Psoas muscle (tissue), 8 donors: ENCODE data around the gene SLC24A3. TPM values are rescaled to one million over a fixed set of nuclear protein-coding genes. Genes with fewer than 3 reads are reported as not detected.
A peak's percentile ranks its signal among the peaks of the same experiment; 100 is the strongest.

Experiments used
- ATAC-seq, 4 donors: fragments of 200-7000 bp; cut with Tn5 transposase; one replicate each; pipeline ENCODE4 v1.9.1; 2020; ENCODE audit warnings: moderate library complexity in 3 of 4, mild to moderate bottlenecking in 2 of 4
- DNase-seq, 2 donors: peaks; one replicate each; pipeline ENCODE4 v3.0.0-alpha.2; 2020
- H3K27ac ChIP-seq: fragments of 200-600 bp; one replicate; pipeline ENCODE4 v1.8.0; 2022
- H3K27me3 ChIP-seq, 3 donors: fragments of 200-600 bp in 1 of 3; one replicate each; pipeline versions ENCODE4 v1.6.1 to v1.8.0; 2013 to 2022; ENCODE audit warnings: low read length in 2 of 3, mild to moderate bottlenecking in 2 of 3, moderate library complexity in 1 of 3; ENCODE audit not compliant: insufficient read depth in 3 of 3
- H3K36me3 ChIP-seq, 2 donors: fragments of 200-600 bp in 1 of 2; one replicate each; pipeline versions ENCODE4 v1.6.1 to v1.8.0; 2013 to 2022; ENCODE audit warnings: low read depth in 1 of 2, mild to moderate bottlenecking in 1 of 2, moderate library complexity in 1 of 2; ENCODE audit not compliant: insufficient read depth in 1 of 2
- H3K4me1 ChIP-seq: fragments of 200-600 bp; one replicate; pipeline ENCODE4 v1.8.0; 2022
- H3K4me3 ChIP-seq: fragments of 200-600 bp; one replicate; pipeline ENCODE4 v1.8.0; 2022; ENCODE audit warnings: mild to moderate bottlenecking
- H3K9me3 ChIP-seq: fragments of 200-600 bp; one replicate; pipeline ENCODE4 v1.8.0; 2022
- WGBS, 3 donors: extraction: QIAGEN DNeasy Blood & Tissue Kit; methylation state at CpG; one replicate each; pipeline versions ENCODE4 v1.1.6 to v1.1.7; 2013; 5-methylcytosine and 5-hydroxymethylcytosine counted together
- intact Hi-C, 2 donors: fragments of 100-400 bp; cut with DNase I; formaldehyde crosslinking; loops; one replicate each; pipeline versions ENCODE4 v1.11.0 to v1.14.2; 2022
- polyA plus RNA-seq, 3 donors: library from polyadenylated mRNA; stranded (reverse); fragments of 200-250 nt; gene quantifications; one replicate each; pipeline ENCODE4 v1.2.3, GENCODE V29; 2013
- total RNA-seq, 4 donors: library from RNA; stranded (reverse); fragmentation: NEBNext Ultra II Directional in 2 of 4; extraction: Animal tissue kit (Norgen Biotek cat#: 25700) in 2 of 4; gene quantifications; one replicate each; pipeline versions ENCODE4 v1.2.1 to v1.2.4, GENCODE V29; 2021 to 2023
- TF ChIP-seq, protein P1 (sequence below): fragments of 200-600 bp; IDR thresholded peaks from one replicate; pipeline ENCODE4 v1.8.0; 2022; ENCODE audit warnings: antibody characterized with exemption
- donor health status: healthy with polysubstance abuse.
- donor health status: DM: no; HTN: no; CAD: no; lungs with moderate emphysema.
- donor health status: Bipolar disorder and iron deficiency.
- donor health status: healthy.
- donor health status: DM: yes; HTN: yes; CAD: no.
- donor health status: DM: no; HTN: no; CAD: no.
- donor health status: DM: no; HTN: no; CAD: no.
- donor health status: DM: yes; HTN: yes; CAD: no.

SLC24A3 gene
- total and polyA plus RNA-seq, 7 donors: 3.0 to 24.4 (median 8.2) TPM

DNA sequence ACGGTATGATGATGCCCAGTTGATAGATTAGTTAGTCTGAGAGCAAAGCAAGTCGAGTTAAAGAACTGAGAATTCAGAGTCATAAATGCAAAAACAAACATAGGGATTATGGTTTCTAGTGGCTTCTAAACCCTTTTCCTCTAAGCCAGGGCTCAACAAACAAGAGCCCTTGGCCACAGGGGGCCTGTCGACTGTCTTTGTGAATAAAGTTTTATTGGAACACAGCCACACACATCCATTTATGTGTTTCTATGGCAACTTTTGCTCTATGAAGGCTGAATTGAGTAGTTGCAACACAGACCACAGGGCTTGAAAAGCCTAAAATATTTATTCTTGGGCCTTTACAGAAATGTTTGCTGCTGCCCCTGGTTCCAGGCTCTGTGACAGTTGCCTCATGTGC, 76.2 kb downstream of the SLC24A3 start:
- no peaks in the 10 kb centered on the region for H3K36me3 ChIP-seq
- no peak overlapping the region for H3K27ac ChIP-seq
- no peaks in the 10 kb centered on the region for H3K9me3 ChIP-seq
- ATAC-seq (no peak), DNase-seq (no peak)
- intact Hi-C loops: no loop called here
- H3K4me1 ChIP-seq: peaks cover 17% of the 10 kb centered on the region
- no peak overlapping the region for H3K4me3 ChIP-seq
- WGBS, 3 donors: 70 to 76% (median 74%) methylated on average over 3 of the region's 3 CpGs
- TF ChIP-seq, protein P1, sequence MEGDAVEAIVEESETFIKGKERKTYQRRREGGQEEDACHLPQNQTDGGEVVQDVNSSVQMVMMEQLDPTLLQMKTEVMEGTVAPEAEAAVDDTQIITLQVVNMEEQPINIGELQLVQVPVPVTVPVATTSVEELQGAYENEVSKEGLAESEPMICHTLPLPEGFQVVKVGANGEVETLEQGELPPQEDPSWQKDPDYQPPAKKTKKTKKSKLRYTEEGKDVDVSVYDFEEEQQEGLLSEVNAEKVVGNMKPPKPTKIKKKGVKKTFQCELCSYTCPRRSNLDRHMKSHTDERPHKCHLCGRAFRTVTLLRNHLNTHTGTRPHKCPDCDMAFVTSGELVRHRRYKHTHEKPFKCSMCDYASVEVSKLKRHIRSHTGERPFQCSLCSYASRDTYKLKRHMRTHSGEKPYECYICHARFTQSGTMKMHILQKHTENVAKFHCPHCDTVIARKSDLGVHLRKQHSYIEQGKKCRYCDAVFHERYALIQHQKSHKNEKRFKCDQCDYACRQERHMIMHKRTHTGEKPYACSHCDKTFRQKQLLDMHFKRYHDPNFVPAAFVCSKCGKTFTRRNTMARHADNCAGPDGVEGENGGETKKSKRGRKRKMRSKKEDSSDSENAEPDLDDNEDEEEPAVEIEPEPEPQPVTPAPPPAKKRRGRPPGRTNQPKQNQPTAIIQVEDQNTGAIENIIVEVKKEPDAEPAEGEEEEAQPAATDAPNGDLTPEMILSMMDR: no peak
- no peaks in the 10 kb centered on the region for H3K27me3 ChIP-seq

- no peak overlapping the region for H3K4me3 ChIP-seq
- H3K27ac ChIP-seq: no peak overlapping the region
- TF ChIP-seq, protein P1: no peak
- H3K36me3 ChIP-seq: no peaks in the 10 kb centered on the region
- no peaks in the 10 kb centered on the region for H3K27me3 ChIP-seq
- ATAC-seq: no peak
- WGBS, 3 donors: 89 to 97% (median 96%) methylated on average over 4 of the region's 4 CpGs
- H3K9me3 ChIP-seq: no peaks in the 10 kb centered on the region
- no peak for DNase-seq
- intact Hi-C loops: no loop called here
- peaks cover 11% of the 10 kb centered on the region for H3K4me1 ChIP-seq
Observed at GRCh38 chr20:19289451-19289850, 77.0 kb downstream of the SLC24A3 start.

DNA sequence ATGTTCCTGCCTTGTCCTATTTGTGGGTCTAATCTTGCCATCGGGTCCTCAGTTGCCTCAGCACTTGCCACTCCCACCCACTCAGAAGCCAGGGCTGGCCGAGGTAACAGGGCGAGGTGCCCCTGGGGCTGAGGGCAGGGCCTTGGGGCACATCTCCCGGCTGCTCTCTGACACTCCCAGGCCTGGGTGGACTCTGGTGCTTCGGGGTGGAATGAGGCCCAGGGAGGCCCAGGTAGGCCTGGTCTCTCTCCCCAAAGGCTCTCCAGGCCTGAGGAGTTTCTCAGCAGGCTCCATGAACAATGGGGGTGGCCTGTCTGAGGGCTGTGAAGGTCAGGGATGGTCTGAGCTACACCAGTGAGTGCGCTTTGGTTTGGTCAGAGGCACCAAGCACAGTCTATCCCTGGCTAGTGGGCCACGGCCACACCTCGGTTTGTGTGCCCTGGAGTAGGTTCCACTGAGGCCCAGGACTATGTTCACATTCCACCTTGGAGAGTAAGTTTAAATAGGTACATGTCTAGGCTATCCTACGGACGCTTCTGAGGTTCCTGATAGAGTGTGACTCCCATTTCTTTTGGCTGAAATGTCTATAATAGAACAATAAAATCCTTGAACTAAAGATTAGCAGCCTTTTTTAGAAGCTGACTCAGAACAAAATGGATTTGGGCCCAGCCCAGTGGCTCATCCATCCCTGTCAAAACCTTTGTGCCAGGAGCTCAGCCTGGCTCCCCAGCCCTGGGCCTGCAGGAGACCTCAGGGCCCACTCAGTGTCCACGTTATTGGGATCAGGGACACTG, 78.8 kb downstream of the SLC24A3 start:
- intact Hi-C loops: no loop called here
- Histone ChIP-seq H3K36me3 (no peaks in the 10 kb centered on the region), H3K4me3 (no peak overlapping the region), H3K27me3 (no peaks in the 10 kb centered on the region), H3K4me1 (peaks cover 4% of the 10 kb centered on the region), H3K9me3 (no peaks in the 10 kb centered on the region), H3K27ac (no peak overlapping the region)
- 69 to 81% (median 72%) methylated on average over 11 of the region's 11 CpGs for WGBS, 3 donors
- DNase-seq (no peak), ATAC-seq (peak; percentile 49 to 91 (median 76))
- TF ChIP-seq, protein P1: no peak

DNA sequence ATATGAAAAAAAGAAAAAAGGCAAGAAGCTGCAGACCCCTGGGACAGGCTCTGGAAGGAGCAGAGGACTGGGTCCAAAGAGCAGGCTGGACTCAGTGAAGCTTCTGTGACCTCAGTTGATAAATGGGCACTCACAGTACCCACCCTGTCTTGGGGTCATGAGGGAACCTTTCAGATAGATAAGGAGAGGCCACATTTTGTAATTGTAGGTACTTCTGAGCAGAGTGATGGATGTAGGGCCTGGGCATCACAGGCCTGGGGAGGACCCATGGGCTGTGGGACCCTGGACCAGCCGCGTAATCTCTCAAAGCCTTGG, 79.3 kb downstream of the SLC24A3 start:
- peaks cover 4% of the 10 kb centered on the region for H3K4me1 ChIP-seq
- TF ChIP-seq, protein P1: no peak
- intact Hi-C loops: no loop called here
- WGBS, 3 donors: 99 to 100% (median 100%) methylated on average over 2 of the region's 2 CpGs
- ATAC-seq: peak in 1 of 4 donors; percentile 4
- no peaks in the 10 kb centered on the region for H3K36me3 ChIP-seq
- no peak overlapping the region for H3K4me3 ChIP-seq
- no peak overlapping the region for H3K27ac ChIP-seq
- no peaks in the 10 kb centered on the region for H3K27me3 ChIP-seq
- no peak for DNase-seq
- H3K9me3 ChIP-seq: no peaks in the 10 kb centered on the region

DNA sequence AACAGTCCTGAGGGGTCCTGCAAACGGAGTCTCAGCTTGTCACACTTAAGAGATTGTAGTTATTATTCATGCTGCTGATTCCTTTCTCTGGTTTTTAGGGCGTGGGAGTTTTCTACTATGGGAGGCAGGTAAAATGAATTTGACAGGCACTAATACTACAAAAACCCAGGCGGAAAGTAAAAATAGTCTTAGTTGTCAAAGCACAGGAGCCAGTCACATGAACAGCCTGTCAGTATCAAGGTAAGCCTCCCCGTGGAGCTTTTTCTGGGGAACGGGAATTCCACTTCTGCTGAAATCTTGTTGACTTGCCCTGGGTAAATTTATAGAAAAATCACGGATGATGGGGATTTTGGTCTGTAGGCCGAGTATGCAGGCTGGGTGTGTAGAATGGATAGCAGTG, 79.8 kb downstream of the SLC24A3 start:
- intact Hi-C loops: no loop called here
- Histone ChIP-seq H3K4me3 (no peak overlapping the region), H3K27ac (no peak overlapping the region), H3K4me1 (peaks cover 4% of the 10 kb centered on the region), H3K36me3 (no peaks in the 10 kb centered on the region), H3K27me3 (no peaks in the 10 kb centered on the region), H3K9me3 (no peaks in the 10 kb centered on the region)
- ATAC-seq (no peak), DNase-seq (no peak)
- WGBS, 3 donors: 89 to 91% (median 90%) methylated on average over 7 of the region's 7 CpGs
- TF ChIP-seq, protein P1: no peak
